Keratinocyte (primary cell): ENCODE measurements around the gene VRK2. TPM values are rescaled to one million over a fixed set of nuclear protein-coding genes. Genes with fewer than 3 reads are reported as not detected.
A peak's percentile ranks its signal among the peaks of the same experiment; 100 is the strongest.

Experiments used
- DNase-seq: peaks from one replicate; pipeline ENCODE4 v3.0.0-alpha.2; 2011; ENCODE audit warnings: low read depth, missing footprints, low spot score
- FAIRE-seq: peaks from 2 replicates; lab custom pipeline; 2011; peaks lifted over from hg19 to GRCh38; lab: Jason Lieb, UNC
- H2AFZ ChIP-seq: 2 replicates; pipeline ENCODE4 v1.6.0; 2012; ENCODE audit warnings: low read length, control low read depth, inconsistent platforms; ENCODE audit not compliant: control insufficient read depth
- H3K27ac ChIP-seq: 2 replicates; pipeline ENCODE4 v1.5.1; 2011; ENCODE audit warnings: low read length; ENCODE audit not compliant: control insufficient read depth, insufficient read depth
- H3K27me3 ChIP-seq: 3 replicates; pipeline ENCODE4 v1.6.0; 2011; ENCODE audit warnings: low read length; ENCODE audit not compliant: control insufficient read depth, insufficient read depth; ENCODE audit errors: extremely low read depth
- H3K36me3 ChIP-seq, 2 experiments: 2 replicates in 1 of 2; 3 replicates in 1 of 2; pipeline ENCODE4 v1.5.1; 2011; ENCODE audit warnings: low read length in 2 of 2, mild to moderate bottlenecking in 1 of 2; ENCODE audit not compliant: control insufficient read depth in 2 of 2, insufficient read depth in 2 of 2; ENCODE audit errors: extremely low read depth in 1 of 2
- H3K4me1 ChIP-seq: 3 replicates; pipeline ENCODE4 v1.5.1; 2011; ENCODE audit warnings: low read length; ENCODE audit not compliant: control insufficient read depth, insufficient read depth; ENCODE audit errors: extremely low read depth
- H3K4me2 ChIP-seq: 3 replicates; pipeline ENCODE4 v1.6.0; 2011; ENCODE audit warnings: low read depth, low read length; ENCODE audit not compliant: control insufficient read depth, insufficient read depth; ENCODE audit errors: extremely low read depth
- H3K4me3 ChIP-seq, 3 experiments: fragments of 200-600 bp in 1 of 3; sonication (generic) in 1 of 3; 2 replicates in 2 of 3; 3 replicates in 1 of 3; pipeline ENCODE4 v1.5.1; 2011 to 2016; ENCODE audit warnings: low read length in 3 of 3, mild to moderate bottlenecking in 3 of 3, control low read depth in 2 of 3, inconsistent platforms in 1 of 3, low read depth in 1 of 3, mixed read lengths in 1 of 3, mixed run types in 1 of 3, moderate library complexity in 1 of 3; ENCODE audit not compliant: control insufficient read depth in 2 of 3, insufficient read depth in 2 of 3; ENCODE audit errors: extremely low read depth in 1 of 3
- H3K79me2 ChIP-seq: 2 replicates; pipeline ENCODE4 v1.6.0; 2012; ENCODE audit warnings: low read length; ENCODE audit not compliant: control insufficient read depth, insufficient read depth
- H3K9ac ChIP-seq: 3 replicates; pipeline ENCODE4 v1.6.0; 2011; ENCODE audit warnings: low read length; ENCODE audit not compliant: control insufficient read depth, insufficient read depth; ENCODE audit errors: extremely low read depth
- H3K9me1 ChIP-seq: 3 replicates; pipeline ENCODE4 v1.6.0; 2011; ENCODE audit warnings: low read length; ENCODE audit not compliant: control insufficient read depth, insufficient read depth; ENCODE audit errors: extremely low read depth
- H3K9me3 ChIP-seq: 2 replicates; pipeline ENCODE4 v1.5.1; 2012; ENCODE audit warnings: low read depth, low read length; ENCODE audit not compliant: control insufficient read depth
- H4K20me1 ChIP-seq: 3 replicates; pipeline ENCODE4 v1.6.0; 2011; ENCODE audit warnings: low read length; ENCODE audit not compliant: control insufficient read depth, insufficient read depth; ENCODE audit errors: extremely low read depth
- EZH2 ChIP-seq: IDR thresholded peaks from one replicate; pipeline ENCODE4 v1.6.1; 2012; ENCODE audit warnings: inconsistent platforms, mild to moderate bottlenecking, low read length, moderate library complexity
- dilution Hi-C: fragments of 300-500 bp; cut with MboI; formaldehyde crosslinking; loops from one replicate; pipeline ENCODE4 v1.7.0; 2020; ENCODE audit warnings: low sequenced_read_pairs; ENCODE audit not compliant: extremely low pct_ligation_motif_present
- polyA plus RNA-seq, 5 experiments: library from polyadenylated mRNA; depleted of rRNA in 3 of 5; stranded (reverse) in 3 of 5; stranded (forward) in 1 of 5; unstranded in 1 of 5; fragments of >200 nt; gene quantifications; 1 replicate in 1 of 5; 2 replicates in 3 of 5; 3 replicates in 1 of 5; pipeline versions ENCODE4 v1.2.1 to v1.2.3, GENCODE V29; 2011 to 2012; ENCODE audit warnings: missing spikeins in 2 of 5, low read depth in 1 of 5, low replicate concordance in 1 of 5
- TF ChIP-seq, protein P1 (sequence below), 3 experiments: IDR thresholded peaks in 1 of 3; conservative IDR thresholded peaks in 1 of 3; optimal IDR thresholded peaks in 1 of 3; 2 replicates in 2 of 3; 3 replicates in 1 of 3; pipeline versions ENCODE3 to v1.5.1; 2011; ENCODE audit warnings: low read length in 3 of 3, mild to moderate bottlenecking in 3 of 3, moderate library complexity in 2 of 3, control low read depth in 1 of 3, inconsistent platforms in 1 of 3; ENCODE audit not compliant: insufficient read depth in 2 of 3; ENCODE audit errors: extremely low read depth in 1 of 3

Gene VRK2
- polyA plus RNA-seq, 1 donor (not counting 4 experiments of a cell fraction or from before 2014, with no cell fraction given), result 27.6 TPM

DNA sequence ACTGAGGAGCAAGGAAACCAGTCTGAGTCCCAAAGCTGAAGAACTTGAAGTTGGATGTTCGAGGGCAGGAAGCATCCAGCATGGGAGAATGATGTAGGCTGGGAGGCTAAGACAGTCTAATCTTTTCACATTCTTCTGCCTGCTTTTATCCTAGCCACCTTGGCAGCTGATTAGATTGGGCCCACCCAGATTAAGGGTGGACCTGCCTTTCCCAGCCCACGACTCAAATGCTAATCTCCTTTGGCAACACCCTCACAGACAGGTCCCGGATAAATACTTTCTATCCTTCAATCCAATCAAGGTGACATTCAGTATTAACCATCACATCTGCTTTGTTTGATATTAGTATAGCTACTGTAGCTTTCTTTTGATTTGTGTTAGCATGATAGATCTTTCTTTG lies 27.1 kb downstream of the VRK2 start:
- no peak overlapping the region for H3K4me2 ChIP-seq
- H2AFZ ChIP-seq, result no peak overlapping the region
- no peaks in the 10 kb centered on the region for H3K9me1 ChIP-seq
- H3K4me1 ChIP-seq, result no peaks in the 10 kb centered on the region
- no peaks in the 10 kb centered on the region for H3K36me3 ChIP-seq
- no peaks in the 10 kb centered on the region for H3K9me3 ChIP-seq
- H3K27me3 ChIP-seq, result no peaks in the 10 kb centered on the region
- no peak overlapping the region for H3K9ac ChIP-seq
- H4K20me1 ChIP-seq, result no peaks in the 10 kb centered on the region
- dilution Hi-C loops, result no loop called here
- H3K79me2 ChIP-seq, result peaks cover 39% of the 10 kb centered on the region
- H3K4me3 ChIP-seq, result no peak overlapping the region
- no peak overlapping the region for H3K27ac ChIP-seq
- DNase-seq (no peak), FAIRE-seq (no peak)
- TF ChIP-seq, protein P1, sequence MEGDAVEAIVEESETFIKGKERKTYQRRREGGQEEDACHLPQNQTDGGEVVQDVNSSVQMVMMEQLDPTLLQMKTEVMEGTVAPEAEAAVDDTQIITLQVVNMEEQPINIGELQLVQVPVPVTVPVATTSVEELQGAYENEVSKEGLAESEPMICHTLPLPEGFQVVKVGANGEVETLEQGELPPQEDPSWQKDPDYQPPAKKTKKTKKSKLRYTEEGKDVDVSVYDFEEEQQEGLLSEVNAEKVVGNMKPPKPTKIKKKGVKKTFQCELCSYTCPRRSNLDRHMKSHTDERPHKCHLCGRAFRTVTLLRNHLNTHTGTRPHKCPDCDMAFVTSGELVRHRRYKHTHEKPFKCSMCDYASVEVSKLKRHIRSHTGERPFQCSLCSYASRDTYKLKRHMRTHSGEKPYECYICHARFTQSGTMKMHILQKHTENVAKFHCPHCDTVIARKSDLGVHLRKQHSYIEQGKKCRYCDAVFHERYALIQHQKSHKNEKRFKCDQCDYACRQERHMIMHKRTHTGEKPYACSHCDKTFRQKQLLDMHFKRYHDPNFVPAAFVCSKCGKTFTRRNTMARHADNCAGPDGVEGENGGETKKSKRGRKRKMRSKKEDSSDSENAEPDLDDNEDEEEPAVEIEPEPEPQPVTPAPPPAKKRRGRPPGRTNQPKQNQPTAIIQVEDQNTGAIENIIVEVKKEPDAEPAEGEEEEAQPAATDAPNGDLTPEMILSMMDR (optimal IDR thresholded peaks at IDR 0.05 in 1 of 3, IDR thresholded peaks at IDR 0.05 in 1 of 3, conservative IDR thresholded peaks at IDR 0.05 in 1 of 3; ENCODE audit: extremely low read depth in 1 of 3, insufficient read depth in 2 of 3, low read length in 3 of 3), result no peak
- TF ChIP-seq EZH2, result no peak

DNA sequence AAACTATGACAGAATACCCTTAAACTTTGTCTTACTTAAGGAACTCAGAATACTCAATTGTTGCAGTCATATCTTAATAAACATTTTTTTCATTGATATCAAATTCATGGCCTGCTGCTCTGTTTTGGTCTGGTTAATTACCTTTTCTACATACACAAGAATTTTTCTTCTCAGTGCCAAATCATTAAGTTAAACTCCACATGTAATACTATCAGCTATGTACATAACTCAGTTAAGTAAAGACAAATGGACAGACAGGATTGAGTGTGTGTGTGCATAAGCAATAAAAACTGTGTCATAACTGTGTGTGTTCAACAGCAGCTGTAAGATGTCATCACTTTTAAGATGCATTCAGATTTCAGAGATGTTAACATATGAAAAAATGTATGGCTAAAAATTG lies 34.4 kb downstream of the VRK2 start:
- Histone ChIP-seq H3K4me1 (no peaks in the 10 kb centered on the region), H3K9ac (no peak overlapping the region), H3K27me3 (no peaks in the 10 kb centered on the region), H3K9me1 (no peaks in the 10 kb centered on the region), H3K4me2 (no peak overlapping the region), H4K20me1 (no peaks in the 10 kb centered on the region), H3K4me3 (no peak overlapping the region), H3K79me2 (peaks cover 26% of the 10 kb centered on the region), H3K9me3 (no peaks in the 10 kb centered on the region), H3K36me3 (peaks cover 0 to 2% of the 10 kb centered on the region in 2 experiments), H2AFZ (no peak overlapping the region), H3K27ac (no peak overlapping the region)
- no peak for TF ChIP-seq EZH2
- TF ChIP-seq, protein P1 (optimal IDR thresholded peaks at IDR 0.05 in 1 of 3, IDR thresholded peaks at IDR 0.05 in 1 of 3, conservative IDR thresholded peaks at IDR 0.05 in 1 of 3; ENCODE audit: extremely low read depth in 1 of 3, insufficient read depth in 2 of 3, low read length in 3 of 3), result no peak
- DNase-seq (no peak), FAIRE-seq (peak; percentile 43)
- dilution Hi-C loops, result no loop called here
